HTR-8/SVneo (cell line): ENCODE data around the gene MBOAT2.

Experiments
- DNase-seq: peaks from one replicate; pipeline ENCODE4 v3.0.0; 2011; ENCODE audit warnings: low spot score, mixed read lengths; ENCODE audit not compliant: insufficient read length
- FAIRE-seq: peaks from 2 replicates; lab custom pipeline; 2011; peaks lifted over from hg19 to GRCh38; lab: Jason Lieb, UNC

MBOAT2 gene

DNA sequence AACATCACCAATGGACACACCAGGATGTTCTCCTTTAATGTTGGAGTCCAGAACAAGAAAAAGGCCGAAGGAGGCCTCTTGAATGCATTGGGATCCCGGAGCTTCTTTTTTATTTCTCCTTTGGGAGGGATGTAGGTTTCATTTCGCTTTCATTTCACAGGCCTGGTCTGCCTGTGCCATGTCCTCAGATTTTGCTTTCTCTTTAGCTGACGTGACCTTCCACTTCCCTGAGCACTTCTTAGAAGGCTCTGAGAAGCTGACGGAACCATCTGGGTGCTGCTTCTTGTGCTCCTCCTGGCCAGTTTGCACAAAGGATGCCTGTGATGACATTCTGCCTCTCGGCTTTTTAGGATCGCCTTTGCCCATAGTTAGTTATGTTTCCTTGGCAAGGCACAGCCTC, 15.1 kb upstream of the MBOAT2 start:
- FAIRE-seq = peak; percentile 28
- no peak for DNase-seq

DNA sequence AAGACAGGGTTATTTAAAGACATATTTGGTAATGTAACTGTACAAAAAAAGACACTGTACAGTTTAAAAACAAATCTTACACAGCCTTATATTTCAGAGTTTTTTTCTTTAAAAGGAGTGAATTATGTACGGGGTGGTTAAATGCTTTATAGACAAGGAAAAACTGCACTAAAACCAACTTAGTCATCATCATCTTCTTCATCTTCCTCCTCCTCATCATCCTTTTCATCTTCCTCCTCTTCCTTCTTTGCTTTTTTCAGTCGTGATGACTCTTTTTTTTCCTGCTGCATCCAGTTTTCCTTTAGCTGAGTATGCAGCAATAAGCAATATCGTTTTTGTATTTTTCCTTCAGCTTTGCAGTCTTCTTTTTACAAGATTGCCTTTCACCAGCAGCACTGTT, 14.6 kb upstream of the MBOAT2 start:
- DNase-seq = no peak
- no peak for FAIRE-seq

DNA sequence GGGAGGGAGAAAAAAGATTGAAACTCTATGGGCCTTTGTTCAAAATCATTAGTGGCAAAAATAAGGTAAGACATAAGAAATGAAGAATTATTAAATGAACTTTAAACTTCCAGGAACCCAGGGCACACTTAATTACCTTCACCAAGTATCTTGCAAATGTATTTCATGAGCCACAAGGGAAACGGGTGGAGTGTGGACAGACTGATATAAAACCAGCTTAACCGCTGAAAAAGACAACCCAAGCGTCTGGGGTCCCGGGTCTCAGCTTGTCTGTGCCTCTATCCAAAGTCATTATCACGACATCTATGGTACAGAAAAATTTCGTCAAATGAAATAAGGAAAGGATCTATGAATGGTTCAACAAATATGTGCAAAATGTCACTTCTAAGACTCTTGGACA, 13.9 kb upstream of the MBOAT2 start:
- no peak for DNase-seq
- FAIRE-seq = no peak

DNA sequence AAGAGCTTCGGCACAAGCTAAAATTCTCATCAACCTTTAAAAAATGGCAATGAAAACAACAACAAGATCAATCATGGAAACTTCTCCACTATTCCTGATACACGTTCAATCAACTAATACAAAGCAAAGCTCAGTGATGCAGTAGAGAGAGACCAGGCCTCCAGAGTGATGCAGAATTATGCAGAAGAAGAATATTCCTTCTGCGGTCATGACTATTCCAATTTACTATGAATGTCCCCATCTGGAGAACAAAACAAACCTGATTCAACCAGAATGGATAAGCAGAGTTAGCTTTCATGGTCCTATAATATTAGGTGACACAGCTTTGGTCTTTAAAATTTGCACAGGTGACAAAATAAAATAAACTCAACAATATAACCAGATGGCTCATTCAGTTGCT, 12.5 kb upstream of the MBOAT2 start:
- DNase-seq (no peak), FAIRE-seq (no peak)

DNA sequence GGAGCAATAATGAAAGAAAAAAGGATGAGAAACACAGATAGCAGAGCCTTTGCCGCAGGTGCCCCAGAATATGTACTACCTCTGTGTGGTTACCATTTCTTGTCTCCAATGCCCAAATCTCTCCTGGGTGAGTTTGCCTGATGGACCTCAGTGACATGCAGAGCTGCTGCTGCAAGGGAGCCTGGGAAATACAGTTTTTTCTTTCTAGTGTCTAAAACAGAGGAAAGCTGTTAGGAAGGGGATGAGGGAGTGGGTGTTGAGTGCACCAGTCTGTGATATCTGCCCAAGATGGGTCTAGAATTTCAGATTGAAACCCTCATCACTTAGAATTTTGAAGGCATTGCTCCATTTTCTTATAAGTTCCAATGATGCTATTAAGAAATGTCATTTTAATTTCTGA, 9.9 kb upstream of the MBOAT2 start:
- DNase-seq (no peak), FAIRE-seq (no peak)

DNA sequence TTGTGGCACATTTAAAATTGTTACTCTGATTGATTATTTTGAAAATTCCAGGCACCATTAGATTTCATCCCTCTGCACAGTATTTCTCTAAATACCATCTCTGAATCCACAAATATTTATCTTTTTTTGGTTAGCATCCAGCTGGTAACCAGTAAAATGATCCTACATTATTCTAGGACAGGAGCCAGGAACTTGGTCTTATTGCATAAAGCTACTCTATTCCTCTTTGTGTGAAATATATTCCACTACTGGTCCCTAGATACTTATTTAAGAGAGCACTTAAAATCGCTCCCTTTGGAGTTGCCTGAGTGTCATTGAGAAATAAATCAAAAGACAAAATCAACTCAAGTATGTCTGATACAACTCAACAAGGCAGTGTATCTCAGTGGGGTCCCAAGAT, 7.4 kb upstream of the MBOAT2 start:
- no peak for DNase-seq
- no peak for FAIRE-seq

DNA sequence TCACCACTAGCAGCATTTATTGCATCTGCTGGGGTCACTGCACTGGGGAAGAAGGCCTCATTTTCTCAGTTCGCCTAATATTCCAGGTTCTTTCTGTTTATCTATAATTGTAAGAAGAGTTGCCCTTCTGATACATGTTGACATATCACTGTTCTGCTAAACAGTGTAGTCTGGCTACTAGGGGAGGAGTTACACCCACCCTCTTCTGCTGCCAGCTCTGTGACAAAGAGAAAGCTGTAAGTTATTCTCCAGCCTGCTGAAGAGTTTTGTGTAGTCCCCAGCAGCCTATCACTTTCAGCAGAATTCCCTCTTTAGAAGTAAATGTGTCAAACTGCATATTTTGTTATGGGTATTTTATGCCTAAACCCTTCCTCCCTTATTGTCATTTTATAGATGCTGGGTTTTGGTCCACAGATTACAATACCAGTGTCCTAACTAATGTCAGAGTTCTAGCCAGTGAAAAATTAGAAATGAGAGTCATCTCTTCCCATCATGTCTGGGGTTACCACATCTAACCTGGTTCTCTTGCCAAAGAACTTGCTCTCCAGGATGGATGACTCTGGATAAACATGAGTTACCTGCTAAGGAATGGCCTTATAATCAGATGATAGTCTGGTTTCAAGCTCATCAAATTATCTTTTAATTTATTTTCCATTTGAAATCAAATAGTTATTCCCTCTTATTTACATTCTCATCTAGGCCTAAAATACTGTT, 5.6 kb upstream of the MBOAT2 start:
- FAIRE-seq = no peak
- DNase-seq = no peak

DNA sequence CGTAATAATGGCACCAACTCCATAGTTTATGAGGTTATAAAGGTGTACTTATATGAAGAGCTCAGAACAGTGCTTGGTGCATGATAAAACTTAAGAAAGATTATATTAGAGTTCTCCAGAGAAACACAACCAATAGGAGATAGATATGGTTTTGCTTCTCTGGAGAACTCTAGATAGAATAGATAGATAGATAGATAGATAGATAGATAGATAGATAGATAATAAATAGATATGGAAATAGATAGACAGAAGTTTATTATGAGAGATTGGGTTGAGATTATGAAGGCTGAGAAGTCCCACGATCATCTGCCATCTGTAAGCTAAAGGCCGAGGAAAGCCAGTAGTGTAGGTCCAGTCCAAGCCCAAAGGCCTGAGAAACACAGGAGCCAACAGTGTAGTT, 2.9 kb upstream of the MBOAT2 start:
- FAIRE-seq = no peak
- no peak for DNase-seq

DNA sequence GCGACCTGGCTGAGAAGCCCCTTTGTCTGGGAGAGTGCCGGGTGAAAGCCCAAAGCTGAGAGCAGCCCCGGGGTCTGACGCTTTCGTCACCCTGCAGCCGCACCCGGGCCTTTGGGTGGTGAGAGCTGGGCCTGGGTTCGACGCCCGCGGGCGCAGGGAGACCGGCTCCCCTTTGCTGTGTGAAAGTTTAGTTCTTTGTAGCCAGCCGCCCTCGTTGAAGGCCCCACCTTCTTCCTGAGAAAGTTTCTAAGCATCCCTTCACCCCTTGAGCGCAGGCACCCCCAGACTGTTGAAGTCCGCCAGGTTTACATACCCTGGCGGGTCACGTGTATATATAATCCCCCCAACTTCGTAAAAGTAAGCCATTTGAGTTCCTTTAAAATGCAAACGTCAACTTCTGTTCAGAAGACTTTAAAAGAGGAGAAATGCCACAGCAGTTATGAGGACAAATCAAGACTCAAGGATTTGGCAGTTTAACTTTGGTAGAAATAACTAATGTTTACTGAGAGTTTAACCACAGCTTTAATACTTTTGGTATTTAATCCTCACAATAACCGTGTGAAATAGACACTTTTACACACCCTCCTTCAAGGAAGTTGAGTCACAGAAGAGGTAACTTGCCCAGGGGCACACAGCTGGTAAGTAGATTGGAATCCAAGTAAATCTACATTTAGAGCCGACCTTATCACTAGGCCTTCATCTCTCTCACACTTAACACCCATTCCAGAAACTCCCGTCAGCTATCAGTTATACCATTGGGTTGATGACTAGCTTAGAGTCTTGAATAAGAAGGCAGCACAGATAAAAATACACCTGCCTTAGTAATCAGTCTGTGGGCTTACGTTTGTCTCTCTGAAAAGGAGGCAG, 1.1 kb upstream of the MBOAT2 start:
- FAIRE-seq (peak; percentile 28), DNase-seq (no peak)

DNA sequence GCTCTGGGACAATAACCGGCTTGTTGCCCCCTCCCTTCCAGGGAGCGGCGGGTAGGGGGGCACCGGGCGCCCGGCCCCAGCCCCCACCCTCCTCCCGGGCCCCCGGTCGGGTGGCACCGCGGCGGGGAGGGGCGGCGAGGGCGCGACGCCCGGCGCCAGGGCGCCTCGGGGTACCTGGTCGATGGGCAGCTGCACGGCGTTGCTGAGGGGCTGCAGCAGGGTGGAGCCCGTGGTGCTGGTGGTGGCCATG, 193 bp downstream of the MBOAT2 start:
- FAIRE-seq = no peak

DNA sequence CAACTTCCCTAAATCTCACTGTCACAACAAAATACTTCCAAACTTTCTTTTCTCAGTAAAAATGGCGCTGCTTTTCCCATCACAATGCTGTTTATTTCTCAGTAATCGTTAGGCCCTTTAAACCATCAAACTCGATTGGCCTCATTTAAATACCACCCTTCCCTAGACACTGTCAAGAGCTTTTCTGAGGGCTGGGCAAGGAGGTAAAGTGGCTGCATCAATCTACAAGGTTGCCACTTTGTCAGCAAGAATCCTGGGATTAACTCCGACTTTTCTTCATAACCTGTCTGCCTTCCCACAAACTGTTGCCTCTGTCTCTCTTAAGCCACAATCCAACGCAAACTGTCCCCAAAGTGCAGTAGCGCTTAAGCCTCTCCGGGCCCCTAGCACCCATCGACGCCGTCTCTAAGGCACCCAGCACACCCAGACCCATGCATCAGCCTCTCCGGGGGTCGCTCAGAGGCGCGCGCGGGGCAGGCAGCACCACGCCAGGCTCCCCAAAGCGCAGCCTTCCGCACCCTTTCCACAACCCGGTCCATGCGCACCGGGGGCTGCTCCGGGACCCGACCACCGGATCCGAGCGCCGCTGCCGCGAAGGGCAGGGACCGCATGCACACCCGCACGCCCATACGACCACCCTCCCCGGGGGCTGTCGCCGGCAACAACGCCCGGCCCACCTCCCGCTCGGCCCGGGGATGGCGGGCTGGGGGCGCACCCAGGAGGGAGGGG, 683 bp downstream of the MBOAT2 start:
- no peak for DNase-seq
- no peak for FAIRE-seq

More for the DNA sequence above, 193 bp downstream of the MBOAT2 start:
- DNase-seq = no peak

DNA sequence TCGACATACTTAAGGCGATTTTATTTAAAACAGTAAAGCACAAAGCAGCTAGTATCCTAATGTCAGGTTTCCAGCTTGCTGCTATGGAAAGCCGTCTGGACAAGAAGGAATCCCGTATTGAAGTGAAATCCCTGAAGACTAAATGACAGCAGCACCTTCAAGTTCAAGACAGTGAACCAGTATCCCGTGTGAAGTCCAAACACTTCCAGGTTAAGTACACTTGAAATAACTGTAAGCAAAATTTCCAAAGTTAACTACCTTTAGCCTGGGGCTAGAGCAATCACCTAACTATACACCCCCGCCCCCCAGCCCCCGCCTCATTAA, 1.2 kb downstream of the MBOAT2 start:
- DNase-seq = no peak
- no peak for FAIRE-seq

DNA sequence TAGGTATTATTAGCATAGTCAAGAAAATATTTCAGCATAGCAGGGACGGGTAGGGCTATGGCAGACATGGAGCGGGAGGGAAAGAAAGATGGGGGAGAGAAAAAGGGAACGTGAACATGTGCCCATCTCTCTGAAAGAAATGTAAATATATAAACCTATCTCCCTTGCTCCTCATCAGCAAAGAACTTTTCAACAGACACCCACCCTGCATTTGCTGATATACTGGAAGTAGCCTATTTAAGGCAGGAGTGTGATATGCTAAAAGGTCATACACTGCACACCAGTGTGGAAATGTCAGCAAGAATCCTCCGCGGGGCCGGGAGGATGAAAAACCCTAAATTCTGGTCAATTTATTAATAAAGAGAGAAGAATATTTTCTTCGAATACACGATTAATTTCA, 1.7 kb downstream of the MBOAT2 start:
- no peak for DNase-seq

DNA sequence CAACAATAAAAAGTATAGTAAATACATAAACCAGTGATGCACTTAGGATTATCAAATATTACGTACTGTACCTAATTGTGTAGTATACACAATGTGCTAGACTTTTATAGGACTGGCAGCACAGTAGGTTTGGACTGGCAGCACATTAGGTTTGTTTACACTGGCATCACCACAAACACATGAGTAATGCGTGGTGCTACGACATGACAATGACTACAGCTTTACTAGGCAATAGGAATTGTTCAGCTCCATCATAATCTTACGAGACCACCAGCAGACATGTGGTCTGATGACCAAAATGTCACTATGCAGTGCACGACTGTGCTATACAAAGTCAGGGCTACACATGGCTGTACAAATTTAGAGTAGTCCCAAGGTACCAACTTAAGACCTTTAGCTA, 2.3 kb downstream of the MBOAT2 start:
- FAIRE-seq = peak; percentile 59
- no peak for DNase-seq

More for the DNA sequence above, 1.7 kb downstream of the MBOAT2 start:
- no peak for FAIRE-seq

DNA sequence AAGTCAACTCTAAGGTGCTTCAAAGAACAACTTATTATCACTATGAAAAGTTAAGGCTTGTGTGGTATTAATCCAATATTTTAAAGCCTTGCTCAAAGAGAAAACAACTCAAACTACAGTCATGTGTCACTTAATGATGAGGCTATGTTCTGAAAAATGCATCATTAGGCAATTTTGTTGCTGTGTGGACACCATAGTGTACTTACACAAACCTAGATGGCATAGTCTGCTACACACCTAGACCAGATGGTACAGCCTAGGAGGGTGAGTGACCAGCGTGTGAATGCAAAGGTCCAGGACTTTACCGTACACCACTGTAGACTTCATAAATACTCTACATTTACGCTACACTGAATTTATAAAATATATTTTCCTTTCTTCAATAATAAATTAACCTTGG, 3.0 kb downstream of the MBOAT2 start:
- FAIRE-seq = no peak
- no peak for DNase-seq

DNA sequence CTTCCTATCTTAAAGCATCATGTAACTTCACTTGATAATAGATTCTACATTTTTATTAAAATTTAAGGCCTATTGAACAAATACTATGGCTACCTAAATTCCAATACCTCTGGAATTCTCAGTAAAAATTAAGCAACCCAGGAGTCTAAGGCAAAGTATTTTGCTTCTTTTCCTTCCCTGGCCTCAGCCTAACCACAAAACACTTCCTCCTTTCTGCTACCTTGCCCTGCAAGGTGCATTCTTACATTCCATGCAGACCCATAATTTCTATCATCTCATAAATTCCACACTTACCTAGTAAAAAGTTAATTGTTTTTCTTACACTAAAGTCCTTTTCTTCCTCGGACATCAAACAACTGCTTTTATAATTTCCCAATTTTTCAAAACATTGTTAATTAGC, 3.7 kb downstream of the MBOAT2 start:
- FAIRE-seq (no peak), DNase-seq (no peak)

DNA sequence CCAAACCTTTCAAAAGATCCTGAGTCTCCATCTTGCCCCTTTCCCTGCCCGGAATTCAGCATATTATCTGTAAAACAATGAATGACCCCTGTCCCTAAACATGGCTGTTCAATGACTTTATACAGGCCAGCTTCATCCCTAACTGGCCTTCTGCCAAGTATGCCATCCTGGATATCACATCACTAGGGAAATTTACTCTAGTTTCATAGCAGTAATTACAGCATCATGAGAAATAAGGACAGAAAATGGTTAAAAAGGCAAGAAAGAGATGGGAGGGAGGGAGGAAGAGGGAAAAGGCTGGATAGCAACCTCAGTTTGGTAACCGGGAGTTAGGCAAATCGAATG, 4.4 kb downstream of the MBOAT2 start:
- FAIRE-seq (no peak), DNase-seq (no peak)

DNA sequence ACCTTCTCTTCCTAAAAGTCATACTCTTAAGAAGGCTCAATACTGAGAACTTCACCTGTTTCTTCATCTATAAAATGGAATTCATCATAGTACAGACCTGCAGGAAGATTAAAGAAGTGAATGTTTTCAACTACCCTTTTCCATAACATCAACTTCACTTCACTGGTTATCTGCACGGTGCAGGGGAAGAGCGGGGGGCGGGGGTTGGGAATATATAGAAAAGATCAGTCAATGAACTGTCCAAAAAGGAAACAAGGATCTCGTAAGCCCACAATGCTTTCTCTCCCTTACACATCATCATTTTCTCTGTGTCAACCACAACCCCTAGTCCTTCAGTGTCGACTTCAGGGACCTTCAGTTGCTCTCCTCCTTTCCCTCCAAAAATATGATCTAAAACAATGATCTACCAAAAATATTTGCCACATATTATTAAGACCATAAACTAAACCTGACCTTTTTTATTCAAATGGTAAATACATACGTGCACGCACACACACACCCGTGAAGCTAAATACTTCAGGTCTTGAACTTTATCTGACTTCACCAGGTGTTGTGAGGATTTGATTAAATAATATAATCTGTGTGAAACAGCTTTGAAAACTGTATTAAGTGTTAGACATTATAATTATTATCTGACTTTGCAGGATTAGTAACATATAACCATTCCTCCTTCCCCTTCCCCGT, 4.9 kb downstream of the MBOAT2 start:
- no peak for FAIRE-seq

DNA sequence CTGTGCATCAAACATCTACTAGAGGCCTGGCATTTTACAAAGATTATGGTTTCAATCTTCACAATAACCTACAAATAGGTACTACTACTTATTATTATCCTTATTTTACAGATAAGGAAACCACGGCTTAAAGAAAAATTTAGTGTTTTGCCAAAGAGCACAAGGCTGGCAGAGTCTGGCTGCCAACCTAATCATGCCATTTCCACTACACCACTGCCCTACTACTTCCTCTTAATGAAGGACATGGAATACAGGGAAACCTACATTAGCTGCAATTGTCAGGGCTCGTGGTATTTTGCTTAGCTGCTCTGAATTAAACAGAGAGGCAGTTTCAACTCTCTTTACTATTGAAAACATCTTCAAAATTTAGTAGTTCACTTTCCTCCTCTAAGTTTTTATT, 5.9 kb downstream of the MBOAT2 start:
- FAIRE-seq = no peak
- DNase-seq = no peak

More for the DNA sequence above, 4.9 kb downstream of the MBOAT2 start:
- DNase-seq = no peak

DNA sequence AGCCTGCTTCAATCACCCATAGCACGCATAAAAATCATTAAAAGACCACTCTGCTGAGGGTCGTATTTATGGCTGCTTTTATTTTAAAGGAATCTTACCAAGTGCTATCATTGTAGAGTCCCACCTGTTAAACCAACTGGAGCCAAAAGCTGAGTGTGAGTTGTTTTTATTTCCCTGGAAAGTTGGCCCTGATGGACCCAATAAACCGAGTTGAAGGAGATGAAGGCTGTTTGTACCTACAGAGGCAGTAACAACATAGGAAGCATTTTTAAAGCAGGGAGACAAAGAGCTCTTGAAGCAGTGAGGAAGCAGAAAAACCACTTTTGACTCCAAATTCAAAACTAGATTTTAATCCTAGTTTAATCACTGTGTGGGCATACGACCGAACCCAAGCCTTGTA, 6.4 kb downstream of the MBOAT2 start:
- DNase-seq (no peak), FAIRE-seq (no peak)

DNA sequence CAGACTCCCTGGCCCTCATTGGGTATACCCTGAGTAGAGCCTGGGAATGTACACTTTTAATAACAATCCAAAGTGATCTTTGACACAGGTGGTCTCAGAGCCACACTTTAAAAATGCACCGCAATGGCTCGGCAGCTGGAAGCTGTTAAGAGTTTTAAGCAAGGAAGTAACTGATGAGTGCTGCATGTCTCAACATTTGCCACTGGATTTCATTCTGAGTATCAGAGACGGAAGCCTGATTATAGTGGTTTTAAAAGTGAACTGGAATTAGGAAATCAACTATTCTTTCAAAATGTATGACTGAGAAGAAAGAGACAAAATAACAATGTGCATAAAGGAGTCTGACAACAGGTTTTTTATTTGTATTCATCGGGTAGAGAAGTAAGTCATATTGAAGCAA, 7.5 kb downstream of the MBOAT2 start:
- no peak for DNase-seq

More for the DNA sequence above, 7.5 kb downstream of the MBOAT2 start:
- FAIRE-seq = no peak
